A673 (cell line): ENCODE data around the gene RHOXF2. TPM values are rescaled to one million over a fixed set of nuclear protein-coding genes. Genes with fewer than 3 reads are reported as not detected.

Experiments used
- BruUV-seq: library from RNA; stranded (reverse); fragments of 400-500 nt; replicated peaks from 2 replicates; lab custom pipeline; 2021; lab: Mats Ljungman, UMichigan
- CTCF ChIA-PET: fragments of 300-600 bp; sonication (Branson Sonifier 250); formaldehyde crosslinking; loops from one replicate; lab custom pipeline; 2022; ENCODE audit warnings: antibody characterized with exemption; lab: Charles Lee
- POLR2A ChIA-PET: fragments of 300-600 bp; sonication (Branson Sonifier 250); formaldehyde crosslinking; loops from one replicate; lab custom pipeline; 2022; ENCODE audit warnings: antibody characterized with exemption; ENCODE audit not compliant: low non-redundant PET; lab: Charles Lee
- DNase-seq: peaks from one replicate; pipeline ENCODE4 v3.0.0-alpha.2; 2015; ENCODE audit warnings: low spot score
- H3K27ac ChIP-seq: fragments of 200-600 bp; sonication (generic); 2 replicates; pipeline ENCODE4 v1.5.1; 2016; ENCODE audit warnings: mixed run types, low read depth, mild to moderate bottlenecking, mixed read lengths, antibody characterized with exemption, low read length; ENCODE audit not compliant: poor library complexity, severe bottlenecking
- H3K27me3 ChIP-seq: fragments of 200-600 bp; sonication (generic); replicated peaks from 2 replicates; pipeline ENCODE4 v1.6.1; 2017; ENCODE audit warnings: mixed run types, low read depth, mild to moderate bottlenecking, mixed read lengths, antibody characterized with exemption, low read length; ENCODE audit not compliant: insufficient read depth, poor library complexity
- H3K36me3 ChIP-seq: fragments of 200-600 bp; sonication (generic); 2 replicates; pipeline ENCODE4 v1.6.1; 2016; ENCODE audit warnings: mixed run types, mild to moderate bottlenecking, mixed read lengths, antibody characterized with exemption, low read length; ENCODE audit not compliant: insufficient read depth, poor library complexity, severe bottlenecking
- H3K4me1 ChIP-seq: fragments of 200-600 bp; sonication (generic); 2 replicates; pipeline ENCODE4 v1.6.1; 2017; ENCODE audit warnings: mixed run types, mild to moderate bottlenecking, mixed read lengths, antibody characterized with exemption, low read length; ENCODE audit not compliant: insufficient read depth, poor library complexity, severe bottlenecking
- H3K4me3 ChIP-seq: fragments of 200-600 bp; sonication (generic); 2 replicates; pipeline ENCODE4 v1.5.1; 2016; ENCODE audit warnings: low read depth, mixed run types, mild to moderate bottlenecking, mixed read lengths, low read length; ENCODE audit not compliant: poor library complexity, severe bottlenecking
- H3K9me3 ChIP-seq: fragments of 200-600 bp; sonication (generic); 2 replicates; pipeline ENCODE4 v1.6.1; 2016; ENCODE audit warnings: mixed run types, low read depth, mild to moderate bottlenecking, mixed read lengths, antibody characterized with exemption, low read length; ENCODE audit not compliant: poor library complexity, severe bottlenecking
- EZH2 ChIP-seq: fragments of 200-600 bp; sonication (generic); IDR thresholded peaks from 2 replicates; pipeline ENCODE4 v1.6.1; 2017; ENCODE audit warnings: borderline replicate concordance, low read depth, mild to moderate bottlenecking, mixed read lengths, antibody characterized with exemption, low read length; ENCODE audit not compliant: poor library complexity, severe bottlenecking
- intact Hi-C: fragments of 100-400 bp; cut with micrococcal nuclease; formaldehyde crosslinking; loops from one replicate; pipeline ENCODE4 v1.10.0; 2022; ENCODE audit not compliant: unreplicated experiment
- total RNA-seq: library from RNA; stranded (reverse); gene quantifications from 2 replicates; pipeline ENCODE4 v1.2.3, GENCODE V29; 2021
- TF ChIP-seq, protein P1 (sequence below): fragments of 300-800, 200-600 bp; sonication (generic); conservative IDR thresholded peaks from 2 replicates; pipeline ENCODE4 v1.5.1; 2017; ENCODE audit warnings: low read depth, mild to moderate bottlenecking, antibody characterized with exemption, low read length, moderate library complexity, mixed read lengths

Gene RHOXF2
- total RNA-seq, 1 experiment from 2014 or later = not detected

DNA sequence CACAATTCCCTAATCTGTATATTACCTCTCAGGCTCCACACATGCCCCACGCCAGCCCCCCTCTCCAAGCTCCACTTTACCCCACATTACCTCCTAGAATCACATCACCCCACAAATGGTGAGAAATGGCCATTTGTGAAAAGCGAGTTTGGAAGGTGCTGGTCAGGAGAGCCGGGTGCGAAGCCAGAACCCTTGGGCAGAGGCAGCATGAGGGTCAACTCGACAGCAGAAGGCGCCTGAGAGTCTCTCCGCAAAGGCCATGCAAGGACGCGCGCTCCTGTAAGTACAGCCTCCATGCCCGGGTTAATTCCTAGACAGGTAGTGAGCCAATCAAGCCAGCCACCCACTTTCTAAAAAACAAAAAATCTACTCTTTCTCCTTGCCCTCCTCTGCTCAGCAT, 42.4 kb downstream of the RHOXF2 start:
- ChIA-PET CTCF (interaction anchor here (0.6 kb wide), 1 partner anchor 20 kb away, joined by 11 read pairs; no protein-coding TSS in a partner anchor), POLR2A (no interaction called here)
- Histone ChIP-seq H3K4me1 (no peaks in the 10 kb centered on the region), H3K27ac (no peak overlapping the region), H3K4me3 (no peak overlapping the region), H3K27me3 (peaks cover 20% of the 10 kb centered on the region), H3K9me3 (no peaks in the 10 kb centered on the region), H3K36me3 (no peaks in the 10 kb centered on the region)
- TF ChIP-seq EZH2 = no peak
- TF ChIP-seq, protein P1, sequence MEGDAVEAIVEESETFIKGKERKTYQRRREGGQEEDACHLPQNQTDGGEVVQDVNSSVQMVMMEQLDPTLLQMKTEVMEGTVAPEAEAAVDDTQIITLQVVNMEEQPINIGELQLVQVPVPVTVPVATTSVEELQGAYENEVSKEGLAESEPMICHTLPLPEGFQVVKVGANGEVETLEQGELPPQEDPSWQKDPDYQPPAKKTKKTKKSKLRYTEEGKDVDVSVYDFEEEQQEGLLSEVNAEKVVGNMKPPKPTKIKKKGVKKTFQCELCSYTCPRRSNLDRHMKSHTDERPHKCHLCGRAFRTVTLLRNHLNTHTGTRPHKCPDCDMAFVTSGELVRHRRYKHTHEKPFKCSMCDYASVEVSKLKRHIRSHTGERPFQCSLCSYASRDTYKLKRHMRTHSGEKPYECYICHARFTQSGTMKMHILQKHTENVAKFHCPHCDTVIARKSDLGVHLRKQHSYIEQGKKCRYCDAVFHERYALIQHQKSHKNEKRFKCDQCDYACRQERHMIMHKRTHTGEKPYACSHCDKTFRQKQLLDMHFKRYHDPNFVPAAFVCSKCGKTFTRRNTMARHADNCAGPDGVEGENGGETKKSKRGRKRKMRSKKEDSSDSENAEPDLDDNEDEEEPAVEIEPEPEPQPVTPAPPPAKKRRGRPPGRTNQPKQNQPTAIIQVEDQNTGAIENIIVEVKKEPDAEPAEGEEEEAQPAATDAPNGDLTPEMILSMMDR = no peak
- intact Hi-C loops = no loop called here
- no peak for DNase-seq
- no TSS peak for BruUV-seq

DNA sequence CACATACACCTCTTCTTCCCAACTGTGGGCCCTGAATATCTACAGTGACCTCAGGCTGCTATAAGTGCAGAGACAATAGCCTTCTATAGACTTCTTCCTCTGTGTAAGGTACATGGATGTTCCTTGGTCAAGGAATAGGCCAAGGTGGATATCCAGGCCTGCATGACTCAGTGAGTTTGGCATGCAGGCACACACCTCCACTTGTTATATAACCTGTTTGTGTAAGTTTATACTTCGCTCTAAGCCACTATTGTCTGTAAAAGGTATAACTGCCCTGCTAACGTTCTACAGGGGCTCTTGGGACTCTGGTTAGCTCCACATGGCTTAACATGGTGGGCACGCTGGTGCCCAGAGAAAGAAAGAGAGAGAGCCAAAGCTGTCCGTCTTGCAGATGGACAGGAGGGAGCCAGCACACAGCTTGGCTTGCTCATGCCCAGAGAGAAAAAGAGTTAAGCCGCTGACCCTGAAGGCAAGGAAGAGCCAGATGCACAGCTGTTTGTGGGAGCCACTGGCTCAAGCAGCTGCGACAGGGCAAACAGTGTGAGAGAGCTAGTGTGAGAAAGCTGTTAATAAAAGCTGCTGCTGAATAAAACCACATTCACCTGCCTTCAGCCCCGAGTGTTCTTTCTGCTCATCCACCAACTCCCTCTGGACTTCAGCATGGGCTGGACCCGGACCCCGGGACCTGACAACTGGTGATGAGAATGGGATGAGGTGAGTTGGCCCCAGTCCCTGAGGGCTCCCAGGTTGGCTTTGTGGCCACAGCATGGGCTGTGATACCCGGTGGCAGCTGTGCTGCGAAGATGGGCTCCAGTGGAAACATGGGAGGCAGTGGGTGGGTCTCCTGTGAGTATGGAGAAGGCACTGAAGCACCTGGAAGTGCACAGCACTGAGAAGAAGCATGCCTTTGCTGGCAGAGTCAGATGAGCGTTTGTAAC, 47.7 kb downstream of the RHOXF2 start:
- DNase-seq = no peak
- no peak overlapping the region for H3K27ac ChIP-seq
- no peak overlapping the region for H3K4me3 ChIP-seq
- TF ChIP-seq, protein P1 = no peak
- no peak for TF ChIP-seq EZH2
- H3K27me3 ChIP-seq = peaks cover 20% of the 10 kb centered on the region
- no TSS peak for BruUV-seq
- H3K36me3 ChIP-seq = no peaks in the 10 kb centered on the region
- intact Hi-C loops = no loop called here
- ChIA-PET CTCF (no interaction called here), POLR2A (no interaction called here)
- no peaks in the 10 kb centered on the region for H3K9me3 ChIP-seq
- no peaks in the 10 kb centered on the region for H3K4me1 ChIP-seq

DNA sequence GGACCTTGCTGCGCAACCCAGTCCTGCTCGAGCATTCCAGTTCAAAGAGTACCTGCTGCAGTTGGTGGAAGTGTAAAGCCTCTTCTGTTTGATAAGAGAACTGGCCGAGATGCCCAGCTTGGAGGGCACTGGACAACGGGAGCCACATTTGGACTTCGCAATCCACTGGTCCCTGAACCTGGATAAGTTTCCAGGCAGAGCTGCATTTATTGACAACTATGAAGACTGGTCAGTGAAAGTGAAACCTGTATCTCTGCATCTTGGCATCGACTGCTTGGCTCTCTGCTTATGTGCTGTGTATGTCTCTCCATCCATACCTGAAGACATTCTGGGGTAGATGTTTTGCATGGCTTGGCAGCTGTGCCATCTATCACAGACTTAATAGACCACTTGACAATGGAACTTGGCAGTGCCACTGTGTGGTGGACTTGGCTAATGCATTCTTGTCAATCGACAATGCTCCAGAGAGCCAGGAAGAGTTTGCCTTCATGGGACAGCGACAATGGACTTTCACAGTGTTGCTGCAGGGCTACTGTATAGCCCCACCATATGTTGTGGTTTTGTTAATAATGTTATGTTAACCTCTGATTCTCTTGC, 48.7 kb downstream of the RHOXF2 start:
- no peaks in the 10 kb centered on the region for H3K9me3 ChIP-seq
- no peak for TF ChIP-seq EZH2
- TF ChIP-seq, protein P1 = no peak
- no peak for DNase-seq
- ChIA-PET CTCF (no interaction called here), POLR2A (no interaction called here)
- H3K4me3 ChIP-seq = no peak overlapping the region
- peaks cover 13% of the 10 kb centered on the region for H3K27me3 ChIP-seq
- no peaks in the 10 kb centered on the region for H3K36me3 ChIP-seq
- H3K4me1 ChIP-seq = no peaks in the 10 kb centered on the region
- no peak overlapping the region for H3K27ac ChIP-seq
- BruUV-seq = no TSS peak
- intact Hi-C loops = no loop called here
